Measurements from ENCODE around the gene GNB1L.
"Not testable (repeated sequence)": the region's sequence is repeated elsewhere in the genome, so short reads cannot be mapped to it uniquely, and the experiment has no call there.

The GNB1L gene

GRCh38 chr22:19795617-19796008 lies 59.1 kb downstream of the GNB1L start:
- peak; percentile 13 for DNase-seq (ENCODE audit: low read depth)

- no peak for DNase-seq (ENCODE audit: low read depth)
These were observed 60.9 kb downstream of the GNB1L start for GRCh38 chr22:19793661-19794310.

- no peak for DNase-seq (ENCODE audit: low read depth)
These were observed 61.5 kb downstream of the GNB1L start for GRCh38 chr22:19793161-19793560.

- DNase-seq (ENCODE audit: low read depth): not testable (repeated sequence)
These were observed 62.2 kb downstream of the GNB1L start for GRCh38 chr22:19792383-19792896.

- no peak for DNase-seq (ENCODE audit: low read depth)
These were observed 62.8 kb downstream of the GNB1L start for GRCh38 chr22:19791894-19792293.

GRCh38 chr22:19791243-19791642 lies 63.4 kb downstream of the GNB1L start:
- DNase-seq (ENCODE audit: low read depth): no peak

- no peak for DNase-seq (ENCODE audit: low read depth)
These were observed 64.8 kb downstream of the GNB1L start for GRCh38 chr22:19789828-19790227.

GRCh38 chr22:19789406-19789805 lies 65.3 kb downstream of the GNB1L start:
- no peak for DNase-seq (ENCODE audit: low read depth)

- DNase-seq (ENCODE audit: low read depth): no peak
These were observed 65.9 kb downstream of the GNB1L start for GRCh38 chr22:19788661-19789225.

- no peak for DNase-seq (ENCODE audit: low read depth)
These were observed 66.9 kb downstream of the GNB1L start for GRCh38 chr22:19787849-19788141.

GRCh38 chr22:19786959-19787848 lies 67.5 kb downstream of the GNB1L start:
- no peak for DNase-seq (ENCODE audit: low read depth)

GRCh38 chr22:19786264-19786585 lies 68.4 kb downstream of the GNB1L start:
- DNase-seq (ENCODE audit: low read depth): no peak

DNA sequence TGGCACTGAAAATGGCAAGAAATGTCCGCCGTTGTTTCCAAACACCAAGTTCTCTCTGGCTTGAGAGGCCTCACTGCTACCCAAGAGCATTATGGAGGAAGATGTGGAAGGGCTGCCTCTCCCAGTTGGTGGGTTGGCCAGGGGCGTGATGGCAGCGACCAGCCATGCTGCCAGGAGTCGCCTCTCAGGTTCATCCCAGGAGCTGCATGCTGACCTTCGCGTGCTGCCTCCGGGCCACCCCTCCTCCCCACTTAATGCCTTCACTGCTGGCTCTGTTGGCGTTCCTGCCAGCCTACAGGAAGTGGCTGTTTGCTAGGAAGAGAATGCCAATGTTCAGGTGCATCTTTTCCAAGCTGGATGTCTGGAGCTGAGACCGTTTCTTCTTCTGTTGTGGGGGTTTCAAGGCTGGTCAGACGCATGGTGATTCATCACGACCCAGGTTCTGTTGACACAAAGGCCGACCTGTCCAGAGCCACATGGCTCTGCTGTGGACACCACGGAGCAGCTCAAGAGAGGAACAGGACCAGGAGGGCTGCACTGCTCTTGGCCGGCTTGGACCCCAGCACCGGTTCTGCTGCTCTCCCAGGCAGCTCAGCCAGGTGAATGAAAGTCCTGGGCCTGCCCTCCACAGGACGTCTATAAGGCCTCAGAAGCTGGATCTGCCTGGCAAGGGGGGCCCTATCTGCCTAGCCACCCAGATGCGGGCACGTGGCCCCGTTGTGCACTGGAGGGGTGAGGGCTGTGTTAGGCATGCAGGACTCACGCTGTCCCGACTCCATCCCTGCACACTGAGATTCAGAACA lies 69.0 kb downstream of the GNB1L start:
- DNase-seq (ENCODE audit: low read depth): no peak

DNA sequence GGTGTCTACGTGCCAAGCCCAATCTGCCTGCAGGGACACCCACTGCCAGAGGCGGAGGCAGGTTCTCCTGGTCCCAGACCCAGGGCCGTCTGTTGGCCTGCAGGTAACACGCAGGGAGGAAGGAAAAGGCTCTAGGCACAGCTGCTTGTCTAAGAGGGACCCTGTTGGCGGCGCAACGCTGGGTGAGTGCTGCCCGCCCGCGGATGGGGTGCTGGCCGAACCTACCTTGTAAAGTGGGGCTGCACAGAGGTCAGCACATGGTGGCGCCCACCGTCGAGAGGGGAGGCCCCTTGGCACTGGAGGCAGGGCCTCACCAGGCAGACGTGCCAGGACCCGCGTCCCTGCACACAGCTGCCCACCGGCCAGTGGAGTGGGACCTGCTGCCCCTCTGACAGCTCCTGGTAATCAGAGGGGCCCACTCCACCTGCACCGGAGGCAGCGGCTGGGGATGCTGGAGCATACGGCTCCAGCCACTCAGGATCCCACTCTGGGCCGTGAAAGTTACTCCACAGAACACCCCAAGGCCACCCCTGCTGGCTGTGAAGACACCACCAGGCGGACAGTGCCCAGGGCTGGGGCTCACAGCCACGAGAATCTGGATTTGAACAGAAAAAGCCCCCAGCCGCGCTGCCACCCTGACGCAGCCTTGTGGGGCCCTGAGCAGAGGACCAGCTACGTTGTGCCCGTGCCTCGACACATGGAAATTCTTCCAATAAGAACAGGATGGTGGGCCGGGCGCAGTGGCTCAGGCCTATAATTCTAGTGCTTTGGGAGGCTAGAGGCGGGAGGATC lies 70.1 kb downstream of the GNB1L start:
- no peak for DNase-seq (ENCODE audit: low read depth)

DNA sequence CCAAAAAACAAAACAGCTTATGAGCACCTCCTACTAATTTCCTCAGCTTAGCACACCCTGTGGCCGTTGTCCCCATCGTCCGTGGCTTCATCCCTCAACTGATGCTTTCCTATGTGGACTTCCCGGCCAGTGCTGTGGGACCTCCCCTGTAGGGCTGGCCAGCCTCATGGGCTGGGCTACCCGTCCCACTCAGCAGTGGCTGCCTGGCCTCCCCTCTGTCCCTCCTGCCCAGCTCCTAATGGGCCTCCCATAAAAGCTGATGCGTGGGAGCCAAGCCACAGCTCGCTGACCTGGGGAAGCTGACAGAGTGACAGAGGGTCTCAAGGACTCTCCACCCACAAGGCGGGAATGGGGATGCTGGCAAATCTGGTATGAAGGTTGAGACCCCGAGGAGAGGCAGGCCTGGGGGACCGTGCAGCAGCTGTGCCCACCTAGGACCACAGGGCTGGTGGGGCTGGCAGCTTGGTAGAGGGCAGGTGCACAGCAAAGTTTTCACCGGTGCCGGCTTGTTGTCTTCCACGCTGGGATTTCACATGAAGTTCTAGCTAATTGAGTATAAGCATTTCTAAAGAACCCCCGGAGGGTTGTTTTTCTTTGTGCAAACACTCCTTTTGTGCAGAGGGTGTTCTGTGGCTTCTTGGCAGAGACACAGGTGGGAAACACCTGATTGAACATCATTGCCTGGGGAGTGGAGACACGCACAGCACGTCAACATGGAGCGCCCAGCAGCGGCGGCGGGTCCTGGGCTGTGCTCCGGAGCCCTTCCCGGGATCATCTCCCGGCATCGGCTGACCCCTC lies 70.9 kb downstream of the GNB1L start:
- DNase-seq (ENCODE audit: low read depth): no peak

DNA sequence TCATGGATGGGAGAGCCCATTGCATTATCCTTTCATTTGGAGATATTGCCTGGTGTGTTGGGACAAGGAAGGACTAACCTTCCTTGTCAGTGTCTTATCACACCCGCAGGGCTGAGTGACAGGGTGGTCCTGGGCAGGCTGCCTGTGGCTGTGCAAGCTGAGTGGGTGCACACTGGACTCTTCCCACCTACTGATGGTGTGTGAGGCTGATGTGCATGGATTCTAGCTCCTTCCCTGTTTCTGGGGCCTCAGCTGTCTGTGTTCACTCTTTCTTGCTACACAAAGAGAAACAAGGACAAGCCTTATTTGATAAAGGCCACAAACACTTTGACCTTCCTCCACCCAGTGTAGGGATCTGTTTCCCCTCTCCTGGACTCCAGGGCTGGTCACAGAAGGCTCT lies 72.1 kb downstream of the GNB1L start:
- no peak for DNase-seq (ENCODE audit: low read depth)

- DNase-seq (ENCODE audit: low read depth): no peak
These were observed 74.9 kb downstream of the GNB1L start for GRCh38 chr22:19779685-19780268.

- DNase-seq (ENCODE audit: low read depth): no peak
These were observed 75.7 kb downstream of the GNB1L start for GRCh38 chr22:19779011-19779421.

GRCh38 chr22:19777192-19777591 lies 77.5 kb downstream of the GNB1L start:
- not testable (repeated sequence) for DNase-seq (ENCODE audit: low read depth)

GRCh38 chr22:19776433-19777031 lies 78.1 kb downstream of the GNB1L start:
- DNase-seq (ENCODE audit: low read depth): no peak

Data from iris pigment epithelial cell (primary cell).